Neural progenitor cell (in vitro differentiated cells): ENCODE data around the gene GPR107. TPM values are rescaled to one million over a fixed set of nuclear protein-coding genes. Genes with fewer than 3 reads are reported as not detected.
A peak's percentile ranks its signal among the peaks of the same experiment; 100 is the strongest.

Experiments
- DNase-seq: peaks from one replicate; pipeline ENCODE4 v3.0.0-alpha.2; 2016; ENCODE audit warnings: low spot score
- H2AFZ ChIP-seq: fragments of 200-600 bp; sonication (generic); replicated peaks from 2 replicates; pipeline ENCODE4 v1.6.1; 2016; ENCODE audit warnings: antibody characterized with exemption
- H3F3A ChIP-seq: fragments of 200-600 bp; sonication (generic); 2 replicates; pipeline ENCODE4 v1.6.1; 2016; ENCODE audit warnings: antibody characterized with exemption, low read depth
- H3K27ac ChIP-seq: fragments of 200-600 bp; sonication (generic); 2 replicates; pipeline ENCODE4 v1.5.1; 2016; ENCODE audit warnings: mild to moderate bottlenecking
- H3K27me3 ChIP-seq: fragments of 200-600 bp; sonication (generic); 2 replicates; pipeline ENCODE4 v1.6.1; 2016; ENCODE audit warnings: mild to moderate bottlenecking, moderate library complexity
- H3K36me3 ChIP-seq: fragments of 200-600 bp; sonication (generic); 2 replicates; pipeline ENCODE4 v1.5.1; 2016
- H3K4me1 ChIP-seq: fragments of 200-600 bp; sonication (generic); 2 replicates; pipeline ENCODE4 v1.6.1; 2016; ENCODE audit warnings: mixed run types
- H3K4me2 ChIP-seq: fragments of 200-600 bp; sonication (generic); 2 replicates; pipeline ENCODE4 v1.6.1; 2016
- H3K4me3 ChIP-seq: fragments of 200-600 bp; sonication (generic); 2 replicates; pipeline ENCODE4 v1.5.1; 2016
- H3K79me2 ChIP-seq: fragments of 200-600 bp; sonication (generic); 2 replicates; pipeline ENCODE4 v1.6.1; 2016; ENCODE audit warnings: low read depth
- H3K9ac ChIP-seq: fragments of 200-600 bp; sonication (generic); 2 replicates; pipeline ENCODE4 v1.6.1; 2016
- H3K9me3 ChIP-seq: fragments of 200-600 bp; sonication (generic); 2 replicates; pipeline ENCODE4 v1.5.1; 2016; ENCODE audit warnings: low read depth
- H4K20me1 ChIP-seq: fragments of 200-600 bp; sonication (generic); 2 replicates; pipeline ENCODE4 v1.6.1; 2016; ENCODE audit warnings: low read depth
- H3K27ac Mint-ChIP-seq: 3 replicates; pipeline ENCODE4 v1.8.0; 2021; ENCODE audit warnings: mixed read lengths
- H3K27me3 Mint-ChIP-seq: 2 replicates; pipeline ENCODE4 v1.8.0; 2022; ENCODE audit warnings: low read depth, mild to moderate bottlenecking, inconsistent platforms, moderate library complexity, mixed read lengths; ENCODE audit not compliant: insufficient read depth
- H3K36me3 Mint-ChIP-seq: 3 replicates; pipeline ENCODE4 v1.8.0; 2021; ENCODE audit warnings: mixed read lengths
- H3K4me1 Mint-ChIP-seq: 3 replicates; pipeline ENCODE4 v1.8.0; 2021; ENCODE audit warnings: mixed read lengths
- H3K4me3 Mint-ChIP-seq: 3 replicates; pipeline ENCODE4 v1.8.0; 2021; ENCODE audit warnings: mild to moderate bottlenecking, moderate library complexity, mixed read lengths
- H3K9me3 Mint-ChIP-seq: 3 replicates; pipeline ENCODE4 v1.8.0; 2020; ENCODE audit warnings: mixed read lengths
- EZH2 ChIP-seq: fragments of 200-600 bp; sonication (generic); IDR thresholded peaks from 2 replicates; pipeline ENCODE4 v1.6.1; 2017; ENCODE audit warnings: antibody characterized with exemption, mild to moderate bottlenecking, moderate library complexity
- EZH2phosphoT487 ChIP-seq: fragments of 200-600 bp; sonication (generic); IDR thresholded peaks from 2 replicates; pipeline ENCODE4 v1.6.1; 2017; ENCODE audit warnings: antibody characterized with exemption
- total RNA-seq: library from RNA; depleted of rRNA; stranded (reverse); fragments of >200 nt; gene quantifications from 2 replicates; pipeline ENCODE4 v1.2.3, GENCODE V29; 2015; ENCODE audit warnings: low replicate concordance
- TF ChIP-seq, protein P1 (sequence below): fragments of 200-600 bp; sonication (generic); IDR thresholded peaks from 2 replicates; pipeline ENCODE4 v1.5.1; 2017; ENCODE audit warnings: antibody characterized with exemption, mild to moderate bottlenecking

The GPR107 gene
- total RNA-seq, 1 donor from 2014 or later = 33.8 TPM

DNA sequence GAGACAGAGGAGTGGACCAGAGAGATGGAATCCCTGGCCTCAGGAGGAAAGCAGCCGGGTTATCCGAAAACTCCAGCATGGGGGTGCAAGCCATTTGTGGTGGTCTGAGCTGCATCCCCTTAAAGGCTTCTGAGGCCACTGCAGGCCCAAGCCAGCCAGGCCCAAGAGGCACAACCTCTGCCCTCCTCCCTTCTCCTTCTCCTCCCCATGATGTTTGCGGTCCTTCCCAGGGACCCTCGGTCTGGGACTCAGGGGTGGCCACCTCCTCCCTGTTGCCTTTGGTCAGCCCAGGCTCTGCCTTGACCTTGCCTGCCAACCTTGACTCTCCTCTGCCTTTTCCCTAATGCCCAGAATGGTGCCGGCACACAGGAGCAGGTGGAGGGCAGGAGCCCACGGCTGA lies 123.1 kb downstream of the GPR107 start:
- Histone ChIP-seq H3K79me2 (peaks cover 54% of the 10 kb centered on the region), H3K27ac (no peak overlapping the region), H3K9me3 (no peaks in the 10 kb centered on the region)

DNA sequence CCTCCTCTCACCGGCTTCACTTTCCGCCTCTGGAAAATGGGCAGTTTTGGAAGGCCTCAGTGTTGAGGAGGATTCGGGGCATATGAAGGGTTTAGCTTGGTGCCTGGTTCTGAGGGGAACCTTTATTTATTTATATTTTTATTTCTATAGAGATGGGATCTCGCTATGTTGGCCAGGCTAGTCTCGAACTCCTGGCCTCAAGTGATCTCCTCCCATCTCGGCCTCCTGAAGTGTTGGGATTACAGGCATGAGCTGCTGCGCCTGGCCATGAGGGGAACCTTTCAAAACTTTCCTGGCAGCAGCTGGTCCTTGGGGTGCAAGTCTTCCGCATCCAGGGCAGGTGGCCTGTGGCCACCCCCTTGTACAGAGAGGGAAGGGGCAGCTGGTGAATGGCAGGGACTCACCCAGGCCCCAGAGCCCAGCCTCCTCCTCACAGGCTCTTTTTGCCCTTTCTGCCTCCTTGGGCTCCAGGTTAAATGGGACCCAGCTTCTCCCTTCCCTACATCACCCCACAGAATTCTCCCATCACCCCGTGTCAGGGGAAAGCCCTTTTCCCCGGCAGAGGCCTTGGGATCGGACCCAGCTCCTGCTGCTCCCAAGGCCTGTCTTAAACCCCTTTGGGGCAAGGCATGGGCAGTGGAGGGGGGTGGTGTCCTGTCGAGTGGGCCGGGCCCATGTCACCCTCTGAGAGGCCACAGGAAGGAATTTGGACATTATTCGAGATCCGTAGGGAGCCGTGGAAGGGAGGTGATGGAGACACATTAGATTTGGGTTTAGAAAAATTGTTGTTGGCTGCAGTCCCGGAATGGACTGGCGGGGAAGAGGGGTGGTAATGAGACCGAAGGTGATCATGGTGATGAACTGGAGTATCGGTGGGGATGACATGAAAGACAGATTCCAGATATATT lies 124.4 kb downstream of the GPR107 start:
- Histone ChIP-seq H4K20me1 (peaks cover 11% of the 10 kb centered on the region), H3K9me3 (no peaks in the 10 kb centered on the region), H3K36me3 (no peaks in the 10 kb centered on the region), H3K79me2 (peaks cover 49% of the 10 kb centered on the region), H3K27me3 (no peaks in the 10 kb centered on the region), H2AFZ (no peak overlapping the region), H3K9ac (no peak overlapping the region), H3K27ac (no peak overlapping the region), H3F3A (peaks cover 6% of the 10 kb centered on the region), H3K4me3 (no peak overlapping the region), H3K4me1 (peaks cover 8% of the 10 kb centered on the region), H3K4me2 (no peak overlapping the region)
- Mint-ChIP-seq H3K27ac (no peak overlapping the region), H3K4me3 (no peak overlapping the region), H3K9me3 (no peaks in the 10 kb centered on the region), H3K27me3 (no peaks in the 10 kb centered on the region), H3K4me1 (peaks cover 20% of the 10 kb centered on the region), H3K36me3 (no peaks in the 10 kb centered on the region)
- TF ChIP-seq EZH2 (no peak), EZH2phosphoT487 (no peak)
- TF ChIP-seq, protein P1, sequence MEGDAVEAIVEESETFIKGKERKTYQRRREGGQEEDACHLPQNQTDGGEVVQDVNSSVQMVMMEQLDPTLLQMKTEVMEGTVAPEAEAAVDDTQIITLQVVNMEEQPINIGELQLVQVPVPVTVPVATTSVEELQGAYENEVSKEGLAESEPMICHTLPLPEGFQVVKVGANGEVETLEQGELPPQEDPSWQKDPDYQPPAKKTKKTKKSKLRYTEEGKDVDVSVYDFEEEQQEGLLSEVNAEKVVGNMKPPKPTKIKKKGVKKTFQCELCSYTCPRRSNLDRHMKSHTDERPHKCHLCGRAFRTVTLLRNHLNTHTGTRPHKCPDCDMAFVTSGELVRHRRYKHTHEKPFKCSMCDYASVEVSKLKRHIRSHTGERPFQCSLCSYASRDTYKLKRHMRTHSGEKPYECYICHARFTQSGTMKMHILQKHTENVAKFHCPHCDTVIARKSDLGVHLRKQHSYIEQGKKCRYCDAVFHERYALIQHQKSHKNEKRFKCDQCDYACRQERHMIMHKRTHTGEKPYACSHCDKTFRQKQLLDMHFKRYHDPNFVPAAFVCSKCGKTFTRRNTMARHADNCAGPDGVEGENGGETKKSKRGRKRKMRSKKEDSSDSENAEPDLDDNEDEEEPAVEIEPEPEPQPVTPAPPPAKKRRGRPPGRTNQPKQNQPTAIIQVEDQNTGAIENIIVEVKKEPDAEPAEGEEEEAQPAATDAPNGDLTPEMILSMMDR = no peak
- no peak for DNase-seq

More for the DNA sequence above, 123.1 kb downstream of the GPR107 start:
- Mint-ChIP-seq H3K27me3 (no peaks in the 10 kb centered on the region), H3K36me3 (no peaks in the 10 kb centered on the region), H3K4me3 (no peak overlapping the region), H3K4me1 (peaks cover 15% of the 10 kb centered on the region), H3K9me3 (no peaks in the 10 kb centered on the region), H3K27ac (peak overlapping the region; percentile 17)
- no peak for DNase-seq
- Histone ChIP-seq H3K4me2 (no peak overlapping the region), H3K27me3 (peaks cover 3% of the 10 kb centered on the region), H3F3A (peaks cover 2% of the 10 kb centered on the region), H3K36me3 (no peaks in the 10 kb centered on the region), H3K4me1 (peaks cover 3% of the 10 kb centered on the region), H3K4me3 (no peak overlapping the region), H3K9ac (no peak overlapping the region), H4K20me1 (no peaks in the 10 kb centered on the region), H2AFZ (no peak overlapping the region)
- TF ChIP-seq EZH2 (no peak), EZH2phosphoT487 (no peak)
- TF ChIP-seq, protein P1 = no peak

DNA sequence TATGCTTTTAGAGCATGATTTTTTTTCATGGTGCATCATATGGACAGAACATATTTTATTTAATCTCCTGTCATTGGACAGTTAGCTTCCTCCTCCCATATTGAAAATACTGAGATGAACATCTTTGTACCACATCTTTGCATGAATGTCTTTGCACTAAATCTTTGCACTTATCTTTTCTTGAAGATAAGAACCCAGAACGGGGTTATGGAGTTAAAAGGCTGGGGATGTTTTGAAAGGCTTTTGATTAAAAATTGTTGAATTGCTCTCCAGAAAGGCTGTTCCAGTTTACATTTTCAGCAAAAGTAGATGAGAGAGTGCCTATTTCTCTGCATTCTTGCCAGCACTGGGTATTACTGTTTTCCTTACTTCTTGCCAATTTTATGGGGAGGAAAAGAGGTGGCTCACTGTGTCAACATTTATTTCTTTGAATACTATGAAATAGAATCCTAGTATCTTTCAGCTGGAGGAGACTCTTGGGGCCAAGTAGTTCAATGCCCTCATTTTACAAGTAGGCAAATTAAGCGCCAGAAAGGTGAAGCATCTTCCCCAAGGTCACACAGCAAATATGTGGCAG lies 125.7 kb downstream of the GPR107 start:
- peaks cover 1% of the 10 kb centered on the region for H3K27me3 Mint-ChIP-seq
- Histone ChIP-seq H3K4me1 (peaks cover 12% of the 10 kb centered on the region), H3K4me3 (no peak overlapping the region), H3K27me3 (no peaks in the 10 kb centered on the region), H3K27ac (no peak overlapping the region), H3K36me3 (no peaks in the 10 kb centered on the region), H3F3A (peaks cover 8% of the 10 kb centered on the region), H3K4me2 (no peak overlapping the region), H3K79me2 (peaks cover 47% of the 10 kb centered on the region), H4K20me1 (peaks cover 11% of the 10 kb centered on the region), H3K9me3 (no peaks in the 10 kb centered on the region), H2AFZ (no peak overlapping the region), H3K9ac (no peak overlapping the region)
- no peaks in the 10 kb centered on the region for H3K36me3 Mint-ChIP-seq
- H3K4me1 Mint-ChIP-seq = peaks cover 28% of the 10 kb centered on the region
- TF ChIP-seq, protein P1 = no peak
- no peak for TF ChIP-seq EZH2phosphoT487
- no peak for TF ChIP-seq EZH2
- DNase-seq = no peak
- no peak overlapping the region for H3K27ac Mint-ChIP-seq
- H3K9me3 Mint-ChIP-seq = no peaks in the 10 kb centered on the region
- H3K4me3 Mint-ChIP-seq = no peak overlapping the region
